Brain microvascular endothelial cell (primary cell): ENCODE results near the gene CHST11.

Source experiments
- DNase-seq: peaks from one replicate; pipeline ENCODE4 v3.0.0-alpha.2; 2020
- H3K27ac ChIP-seq: fragments of 250-450 bp; sonication (Bioruptor Pico); 2 replicates; pipeline ENCODE4 v1.5.1; 2020; ENCODE audit warnings: mild to moderate bottlenecking, moderate library complexity
- H3K27me3 ChIP-seq: fragments of 250-450 bp; sonication (Bioruptor Pico); replicated peaks from 2 replicates; pipeline ENCODE4 v1.5.1; 2020; ENCODE audit warnings: mild to moderate bottlenecking
- H3K36me3 ChIP-seq: fragments of 250-450 bp; sonication (Bioruptor Pico); replicated peaks from 2 replicates; pipeline ENCODE4 v1.5.1; 2020; ENCODE audit warnings: mild to moderate bottlenecking
- H3K4me3 ChIP-seq: 2 replicates; pipeline ENCODE4 v1.5.1; 2011; ENCODE audit warnings: low read depth, mild to moderate bottlenecking, control low read depth, low read length, moderate library complexity
- in situ Hi-C: cut with HindIII; loops from 2 replicates; pipeline ENCODE4 v1.10.0; 2017; ENCODE audit warnings: low sequenced_read_pairs, low pct_ligation_motif_present
- TF ChIP-seq, protein P1 (sequence below): IDR thresholded peaks from 2 replicates; pipeline ENCODE4 v1.5.1; 2011; ENCODE audit warnings: low read depth, mild to moderate bottlenecking, moderate library complexity, low read length, control low read depth, inconsistent platforms; ENCODE audit errors: missing control alignments

Gene CHST11

GRCh38 chr12:104703372-104703771 is 246.6 kb downstream of the CHST11 start:
- no peak for DNase-seq
- Histone ChIP-seq H3K36me3 (peaks cover 4% of the 10 kb centered on the region), H3K27ac (no peak overlapping the region), H3K4me3 (no peak overlapping the region), H3K27me3 (no peaks in the 10 kb centered on the region)
- TF ChIP-seq, protein P1, sequence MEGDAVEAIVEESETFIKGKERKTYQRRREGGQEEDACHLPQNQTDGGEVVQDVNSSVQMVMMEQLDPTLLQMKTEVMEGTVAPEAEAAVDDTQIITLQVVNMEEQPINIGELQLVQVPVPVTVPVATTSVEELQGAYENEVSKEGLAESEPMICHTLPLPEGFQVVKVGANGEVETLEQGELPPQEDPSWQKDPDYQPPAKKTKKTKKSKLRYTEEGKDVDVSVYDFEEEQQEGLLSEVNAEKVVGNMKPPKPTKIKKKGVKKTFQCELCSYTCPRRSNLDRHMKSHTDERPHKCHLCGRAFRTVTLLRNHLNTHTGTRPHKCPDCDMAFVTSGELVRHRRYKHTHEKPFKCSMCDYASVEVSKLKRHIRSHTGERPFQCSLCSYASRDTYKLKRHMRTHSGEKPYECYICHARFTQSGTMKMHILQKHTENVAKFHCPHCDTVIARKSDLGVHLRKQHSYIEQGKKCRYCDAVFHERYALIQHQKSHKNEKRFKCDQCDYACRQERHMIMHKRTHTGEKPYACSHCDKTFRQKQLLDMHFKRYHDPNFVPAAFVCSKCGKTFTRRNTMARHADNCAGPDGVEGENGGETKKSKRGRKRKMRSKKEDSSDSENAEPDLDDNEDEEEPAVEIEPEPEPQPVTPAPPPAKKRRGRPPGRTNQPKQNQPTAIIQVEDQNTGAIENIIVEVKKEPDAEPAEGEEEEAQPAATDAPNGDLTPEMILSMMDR = no peak
- in situ Hi-C loops = no loop called here

- no peak for DNase-seq
- no peak overlapping the region for H3K27ac ChIP-seq
Observed at GRCh38 chr12:104704224-104704779, 247.6 kb downstream of the CHST11 start.

DNA sequence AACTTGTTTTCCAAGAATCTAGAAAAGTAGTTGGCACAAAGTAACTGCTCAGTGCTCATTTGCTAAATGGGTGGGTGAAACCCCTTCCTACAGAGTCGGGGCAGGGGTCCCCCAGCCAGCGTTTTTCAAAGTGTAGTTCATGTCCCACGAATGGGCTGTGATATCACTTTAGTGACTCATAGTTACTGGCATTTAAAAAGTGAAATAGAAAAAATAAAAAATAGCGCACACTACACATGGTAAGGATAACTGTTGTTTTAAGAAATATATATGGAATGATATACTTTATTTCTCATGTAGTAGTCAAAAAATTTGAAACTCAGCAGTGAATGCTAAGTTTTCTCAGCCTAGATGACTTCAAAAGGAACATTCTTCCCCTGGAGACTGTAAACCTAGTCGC is 250.4 kb downstream of the CHST11 start:
- in situ Hi-C loops = no loop called here
- H3K4me3 ChIP-seq = no peak overlapping the region
- DNase-seq = no peak
- TF ChIP-seq, protein P1 = no peak
- H3K27me3 ChIP-seq = no peaks in the 10 kb centered on the region
- H3K36me3 ChIP-seq = peaks cover 4% of the 10 kb centered on the region
- peak overlapping the region; percentile 5 for H3K27ac ChIP-seq

More at GRCh38 chr12:104704224-104704779, 247.6 kb downstream of the CHST11 start:
- peaks cover 4% of the 10 kb centered on the region for H3K36me3 ChIP-seq
- H3K27me3 ChIP-seq = no peaks in the 10 kb centered on the region
- H3K4me3 ChIP-seq = no peak overlapping the region
- TF ChIP-seq, protein P1 = no peak
- in situ Hi-C loops = no loop called here

DNA sequence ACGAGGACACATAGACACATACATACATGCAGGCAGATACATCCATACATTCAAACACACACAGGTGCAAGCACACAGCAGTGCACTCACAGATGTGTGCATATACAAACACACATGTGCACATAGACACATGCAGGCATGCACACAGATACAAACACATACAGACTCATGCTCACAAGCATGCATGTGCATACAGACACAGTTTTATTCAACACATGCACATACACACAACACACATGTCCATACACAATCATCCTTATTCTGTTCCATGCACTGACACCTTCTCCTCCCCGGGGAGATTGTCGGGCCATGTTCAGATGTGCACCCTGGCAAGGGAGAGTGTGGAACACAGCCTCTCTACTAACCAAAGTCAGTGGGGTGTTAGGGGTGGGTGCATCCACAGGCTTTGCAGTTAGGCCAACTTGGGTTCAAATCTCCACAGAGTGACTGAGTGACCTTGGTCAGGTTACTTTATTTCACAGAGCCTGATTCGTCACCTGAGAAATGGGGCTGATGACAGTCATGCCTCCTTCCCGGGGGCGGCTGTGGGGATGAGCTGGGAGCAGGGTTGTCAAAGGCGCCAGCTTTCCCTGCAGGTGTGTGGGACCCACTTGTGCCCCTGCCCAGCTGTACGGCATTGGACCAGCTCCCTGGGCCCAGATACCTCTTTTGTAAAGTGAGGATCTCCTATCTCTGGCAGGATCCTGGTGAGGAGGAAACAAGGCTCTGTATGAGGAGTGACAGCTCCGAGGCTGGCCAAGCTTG is 251.2 kb downstream of the CHST11 start:
- Histone ChIP-seq H3K27me3 (no peaks in the 10 kb centered on the region), H3K36me3 (peaks cover 4% of the 10 kb centered on the region), H3K27ac (peak overlapping the region; percentile 5), H3K4me3 (no peak overlapping the region)
- TF ChIP-seq, protein P1 = no peak
- no peak for DNase-seq
- in situ Hi-C loops = no loop called here

DNA sequence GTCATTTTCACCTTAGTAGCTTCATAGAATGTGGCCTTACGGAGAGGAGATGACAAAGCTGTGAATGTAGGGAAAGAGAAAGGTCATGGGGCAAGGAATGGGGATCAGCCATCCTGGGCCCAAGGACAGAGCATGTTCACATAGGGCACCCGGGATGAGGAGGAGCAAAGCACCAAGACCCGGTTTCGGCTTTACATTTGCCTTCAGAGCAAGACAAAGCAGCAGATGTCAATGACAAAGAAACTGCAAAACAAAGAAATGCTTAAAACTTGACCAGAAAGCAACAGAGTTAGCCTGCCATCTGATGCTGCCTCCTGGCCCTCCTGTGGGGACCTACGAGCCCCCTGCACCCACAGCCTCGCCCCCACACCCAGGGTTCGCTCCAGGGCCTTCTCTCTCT is 252.1 kb downstream of the CHST11 start:
- H3K27ac ChIP-seq = no peak overlapping the region
- no peak overlapping the region for H3K4me3 ChIP-seq
- DNase-seq = no peak
- no peaks in the 10 kb centered on the region for H3K27me3 ChIP-seq
- H3K36me3 ChIP-seq = no peaks in the 10 kb centered on the region
- in situ Hi-C loops = no loop called here
- TF ChIP-seq, protein P1 = no peak
